ENCODE data around the gene CCNJL.

CCNJL gene

GRCh38 chr5:160330212-160330611 lies 17.8 kb upstream of the CCNJL start:
- DNase-seq = no peak

GRCh38 chr5:160327818-160328217 lies 15.5 kb upstream of the CCNJL start:
- no peak for DNase-seq

GRCh38 chr5:160326981-160327380 lies 14.6 kb upstream of the CCNJL start:
- no peak for DNase-seq

GRCh38 chr5:160325716-160326115 lies 13.4 kb upstream of the CCNJL start:
- DNase-seq = no peak

- no peak for DNase-seq
Observed at GRCh38 chr5:160324886-160325285, 12.5 kb upstream of the CCNJL start.

GRCh38 chr5:160318409-160318808 lies 6.0 kb upstream of the CCNJL start:
- no peak for DNase-seq

- no peak for DNase-seq
Observed at GRCh38 chr5:160317434-160317833, 5.1 kb upstream of the CCNJL start.

GRCh38 chr5:160315968-160316367 lies 3.6 kb upstream of the CCNJL start:
- DNase-seq = no peak

GRCh38 chr5:160312960-160313727 lies 780 bp upstream of the CCNJL start:
- DNase-seq = no peak

GRCh38 chr5:160311491-160312133 lies 752 bp downstream of the CCNJL start:
- no peak for DNase-seq

- DNase-seq = no peak
Observed at GRCh38 chr5:160310552-160311295, 1.6 kb downstream of the CCNJL start.

- DNase-seq = no peak
Observed at GRCh38 chr5:160310140-160310539, 2.2 kb downstream of the CCNJL start.

GRCh38 chr5:160306696-160307095 lies 5.7 kb downstream of the CCNJL start:
- no peak for DNase-seq

- peak; percentile 33 for DNase-seq
Observed at GRCh38 chr5:160305319-160305718, 7.0 kb downstream of the CCNJL start.

- DNase-seq = no peak
Observed at GRCh38 chr5:160303690-160304089, 8.7 kb downstream of the CCNJL start.

- no peak for DNase-seq
Observed at GRCh38 chr5:160298189-160298588, 14.2 kb downstream of the CCNJL start.

- DNase-seq = no peak
Observed at GRCh38 chr5:160297776-160298175, 14.6 kb downstream of the CCNJL start.

- DNase-seq = no peak
Observed at GRCh38 chr5:160297004-160297403, 15.4 kb downstream of the CCNJL start.

- no peak for DNase-seq
Observed at GRCh38 chr5:160296496-160296895, 15.9 kb downstream of the CCNJL start.

GRCh38 chr5:160293901-160294561 lies 18.3 kb downstream of the CCNJL start:
- DNase-seq = no peak

- no peak for DNase-seq
Observed at GRCh38 chr5:160293386-160293785, 19.0 kb downstream of the CCNJL start.

GRCh38 chr5:160291467-160291866 lies 20.9 kb downstream of the CCNJL start:
- DNase-seq = no peak

GRCh38 chr5:160290751-160291150 lies 21.6 kb downstream of the CCNJL start:
- no peak for DNase-seq
